ENCODE measurements around the gene PPP1R9A.

PPP1R9A gene

GRCh38 chr7:95264363-95264891 lies 357.0 kb downstream of the PPP1R9A start:
- DNase-seq (ENCODE audit: low spot score), result no peak

DNA sequence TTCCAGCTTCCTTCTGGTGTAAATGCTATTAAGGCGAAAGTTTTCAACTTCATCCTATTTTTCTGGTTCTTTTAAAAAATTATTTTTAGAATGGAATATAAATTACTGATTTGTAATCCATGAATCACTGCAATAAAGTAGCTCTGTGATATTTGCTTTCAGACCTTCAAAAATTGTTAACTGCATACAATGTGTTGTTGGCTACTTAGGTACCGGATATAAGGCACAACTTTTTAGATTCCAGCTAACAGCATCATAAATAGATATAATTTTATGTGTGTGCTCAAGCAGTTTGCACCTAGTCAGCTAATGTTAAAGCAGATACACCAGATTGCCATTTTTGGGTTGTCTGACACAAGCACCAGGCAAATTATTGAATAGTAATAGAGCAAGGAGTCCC lies 358.2 kb downstream of the PPP1R9A start:
- DNase-seq (ENCODE audit: low spot score), result no peak

DNA sequence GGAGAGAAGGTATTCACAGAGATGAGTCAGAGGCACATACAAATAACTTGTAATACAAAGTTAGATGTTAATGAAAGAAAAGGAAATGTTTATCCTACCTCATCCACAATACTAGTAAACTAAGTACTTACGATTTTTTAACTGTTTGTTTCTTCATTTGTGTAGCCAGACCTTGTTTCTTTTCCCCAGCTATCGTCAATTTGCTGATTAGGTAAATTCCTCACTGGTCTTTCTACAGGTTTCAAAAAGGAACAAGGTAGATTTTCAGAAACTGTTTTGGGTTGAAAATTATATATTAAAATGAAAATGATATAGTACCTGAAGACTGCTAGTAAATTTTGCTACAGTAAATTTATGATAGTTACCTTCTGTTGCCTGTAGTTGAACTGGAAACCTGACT lies 360.4 kb downstream of the PPP1R9A start:
- no peak for DNase-seq (ENCODE audit: low spot score)

GRCh38 chr7:95269640-95270039 lies 362.2 kb downstream of the PPP1R9A start:
- DNase-seq (ENCODE audit: low spot score), result no peak

DNA sequence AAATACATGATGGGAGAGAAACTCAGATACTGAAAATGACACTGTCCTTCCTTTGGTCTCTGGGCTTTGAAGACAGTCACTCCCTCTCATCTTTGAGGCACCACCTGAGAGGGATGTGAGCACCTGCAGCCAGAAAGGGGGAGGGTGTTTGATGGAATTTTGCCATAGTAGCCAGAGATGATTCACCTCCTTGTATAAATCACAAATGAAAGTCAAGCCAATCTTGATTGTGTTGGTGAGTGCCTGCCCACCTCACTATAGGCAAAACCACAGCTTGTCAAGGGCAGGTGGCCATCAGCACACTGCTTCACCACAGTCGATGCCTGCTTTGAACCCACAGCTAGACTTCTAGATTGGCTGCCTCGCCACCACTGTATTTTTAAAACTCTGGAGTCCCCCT lies 368.7 kb downstream of the PPP1R9A start:
- peak; percentile 76 for DNase-seq (ENCODE audit: low spot score)

- no peak for DNase-seq (ENCODE audit: low spot score)
These were observed 372.0 kb downstream of the PPP1R9A start for GRCh38 chr7:95279417-95279816.

DNA sequence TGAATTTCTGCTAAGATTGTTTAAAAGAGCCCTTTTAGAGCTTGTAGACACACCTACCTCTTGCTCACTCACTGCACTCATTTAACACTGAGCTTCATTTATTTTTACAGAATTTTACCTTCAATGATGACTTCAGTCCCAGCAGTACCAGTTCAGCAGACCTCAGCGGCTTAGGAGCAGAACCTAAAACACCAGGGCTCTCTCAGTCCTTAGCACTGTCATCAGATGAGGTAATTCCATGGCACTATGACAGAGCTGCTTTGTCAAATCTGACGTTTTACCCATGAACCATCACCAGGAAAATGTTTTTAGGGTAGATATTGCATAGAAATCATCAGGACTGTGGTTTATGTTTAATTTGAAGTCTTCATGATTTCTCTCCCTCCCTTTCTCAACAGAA lies 378.7 kb downstream of the PPP1R9A start:
- no peak for DNase-seq (ENCODE audit: low spot score)

- DNase-seq (ENCODE audit: low spot score), result no peak
These were observed 382.9 kb downstream of the PPP1R9A start for GRCh38 chr7:95290166-95290830.

DNA sequence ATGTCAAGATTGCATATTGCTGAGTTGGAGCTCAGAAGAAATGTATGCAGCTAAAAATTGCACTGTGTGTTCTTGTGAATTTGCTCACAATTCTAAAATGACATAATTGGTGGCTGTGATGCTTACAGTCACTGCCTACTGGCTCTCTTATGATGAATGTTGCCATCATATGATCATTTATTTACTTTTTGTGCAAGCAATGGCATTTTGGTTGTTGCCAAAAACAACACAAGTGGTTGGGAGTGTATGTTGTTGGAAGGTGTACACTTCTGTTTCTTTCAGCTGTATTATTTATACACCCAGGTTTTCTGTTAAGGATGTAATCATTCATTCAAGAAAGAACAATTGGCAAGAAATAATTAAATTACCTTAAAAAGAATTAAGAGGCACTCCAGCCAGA lies 388.0 kb downstream of the PPP1R9A start:
- DNase-seq (ENCODE audit: low spot score), result no peak

GRCh38 chr7:95296456-95296855 lies 389.1 kb downstream of the PPP1R9A start:
- DNase-seq (ENCODE audit: low spot score), result no peak

DNA sequence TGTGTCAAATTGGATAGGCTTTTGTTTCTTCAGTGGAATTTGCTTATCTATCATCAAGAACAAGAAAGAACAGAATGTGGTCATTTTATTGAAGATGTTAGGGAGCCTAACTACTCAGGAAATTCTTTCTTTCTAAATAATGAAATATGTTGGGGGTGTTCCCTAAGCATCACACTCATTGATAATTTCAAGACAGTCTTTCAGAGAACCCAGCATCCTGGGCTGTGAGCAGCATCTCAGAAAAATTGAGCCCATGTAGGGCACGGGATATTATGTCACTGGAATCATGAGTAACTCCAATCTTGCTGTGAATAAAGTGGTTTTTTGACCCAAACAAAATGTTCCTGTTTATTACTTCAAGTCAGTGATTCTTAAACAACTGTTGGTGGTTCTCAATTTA lies 389.6 kb downstream of the PPP1R9A start:
- DNase-seq (ENCODE audit: low spot score), result no peak

DNA sequence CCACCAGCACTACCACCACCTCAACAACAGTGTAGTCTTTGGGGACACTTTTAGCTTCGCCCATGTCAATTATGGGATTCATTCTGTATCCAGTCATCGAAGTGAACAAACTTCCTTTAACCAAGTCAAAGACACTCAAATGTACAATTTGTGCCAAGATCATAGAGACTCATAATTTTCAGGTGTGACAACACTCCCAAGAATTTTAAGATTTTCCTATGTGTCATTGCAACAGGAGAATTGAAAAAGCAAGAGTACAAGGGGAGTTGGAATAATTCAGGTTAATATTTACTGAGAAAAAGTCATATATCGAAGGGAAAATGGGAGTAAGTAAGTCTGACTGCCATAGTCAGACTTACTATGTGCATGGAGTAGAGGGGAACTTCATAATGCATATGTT lies 390.7 kb downstream of the PPP1R9A start:
- no peak for DNase-seq (ENCODE audit: low spot score)

DNA sequence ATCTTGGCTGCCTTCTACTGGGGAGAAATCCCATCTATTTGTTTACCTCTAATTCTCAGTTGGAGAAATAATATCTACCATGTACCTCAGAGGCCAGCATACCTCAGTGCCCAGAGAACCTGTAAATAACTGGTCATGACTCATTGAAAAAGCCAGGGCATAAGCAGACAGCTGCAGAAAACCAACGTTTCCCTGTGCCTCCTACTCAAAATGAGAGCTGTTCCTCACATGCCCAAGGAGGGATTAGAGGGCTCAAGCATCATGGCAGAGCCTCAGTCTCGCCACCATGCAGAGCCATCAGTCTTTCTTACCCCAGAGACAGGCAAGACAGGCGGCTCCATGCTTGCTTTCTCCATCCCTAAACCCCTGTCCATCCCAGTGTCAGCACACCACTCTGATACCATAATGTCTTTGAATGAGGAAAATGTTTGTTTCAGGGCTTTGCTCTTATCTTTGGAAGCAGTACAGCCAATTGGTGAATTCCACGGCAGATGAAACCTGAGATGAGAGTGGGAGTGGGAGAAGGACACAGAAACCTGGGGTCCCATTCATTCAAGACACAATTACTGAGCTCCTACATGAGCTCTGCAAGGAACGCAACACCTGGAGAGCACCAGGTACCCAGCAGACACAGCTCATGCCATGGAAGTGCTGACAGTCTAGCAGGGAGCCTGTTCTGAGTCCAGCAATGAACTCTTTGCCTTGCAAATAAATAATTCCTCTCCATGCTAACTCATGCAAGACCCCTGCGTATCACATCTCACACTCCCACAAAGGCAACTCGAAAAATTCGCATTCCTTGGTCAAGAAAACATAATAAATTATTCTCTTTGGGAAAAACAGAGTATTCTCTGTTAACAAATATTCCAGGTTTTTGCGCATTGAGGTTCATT lies 395.9 kb downstream of the PPP1R9A start:
- DNase-seq (ENCODE audit: low spot score), result peak; percentile 41

GRCh38 chr7:95304990-95305389 lies 397.6 kb downstream of the PPP1R9A start:
- DNase-seq (ENCODE audit: low spot score), result no peak

- no peak for DNase-seq (ENCODE audit: low spot score)
These were observed 402.6 kb downstream of the PPP1R9A start for GRCh38 chr7:95309951-95310350.

GRCh38 chr7:95311389-95311788 lies 404.0 kb downstream of the PPP1R9A start:
- DNase-seq (ENCODE audit: low spot score), result no peak

DNA sequence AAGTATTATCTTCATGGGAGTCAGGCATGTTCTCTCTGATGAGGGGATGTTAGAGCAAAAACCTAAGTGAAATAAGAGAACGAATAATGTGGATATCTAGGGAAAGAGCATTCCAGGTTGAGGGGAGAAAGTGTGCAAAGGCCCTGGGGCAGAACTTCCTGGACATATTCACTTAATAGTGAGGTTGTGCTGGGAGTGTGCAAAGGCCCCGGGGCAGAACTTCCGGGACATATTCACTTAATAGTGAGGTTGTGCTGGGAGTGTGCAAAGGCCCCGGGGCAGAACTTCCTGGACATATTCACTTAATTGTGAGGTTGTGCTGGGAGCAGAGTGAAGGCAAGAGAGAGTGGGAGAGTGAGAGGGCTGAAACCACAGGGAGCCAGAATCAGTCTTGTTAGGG lies 405.2 kb downstream of the PPP1R9A start:
- no peak for DNase-seq (ENCODE audit: low spot score)

DNA sequence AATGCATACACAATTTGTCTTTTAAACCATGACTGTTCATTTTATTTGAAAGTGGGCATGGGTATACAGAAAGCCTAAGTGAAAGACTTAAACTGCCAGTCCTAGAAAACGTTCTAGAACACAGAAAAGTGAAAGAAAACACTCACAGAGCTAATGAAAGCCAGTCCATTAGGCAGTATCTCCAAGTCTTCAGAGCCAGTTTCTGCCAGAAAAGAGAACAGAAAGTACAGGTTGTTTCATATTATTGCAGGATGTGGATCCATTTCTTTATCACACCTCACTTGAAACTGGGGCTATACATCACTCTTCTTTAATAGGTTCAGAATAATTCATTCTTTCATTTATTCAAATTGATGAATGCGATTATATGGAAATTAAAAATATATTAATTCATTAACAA lies 409.2 kb downstream of the PPP1R9A start:
- DNase-seq (ENCODE audit: low spot score), result no peak

- no peak for DNase-seq (ENCODE audit: low spot score)
These were observed 410.2 kb downstream of the PPP1R9A start for GRCh38 chr7:95317546-95317945.

- no peak for DNase-seq (ENCODE audit: low spot score)
These were observed 410.6 kb downstream of the PPP1R9A start for GRCh38 chr7:95317966-95318365.

DNA sequence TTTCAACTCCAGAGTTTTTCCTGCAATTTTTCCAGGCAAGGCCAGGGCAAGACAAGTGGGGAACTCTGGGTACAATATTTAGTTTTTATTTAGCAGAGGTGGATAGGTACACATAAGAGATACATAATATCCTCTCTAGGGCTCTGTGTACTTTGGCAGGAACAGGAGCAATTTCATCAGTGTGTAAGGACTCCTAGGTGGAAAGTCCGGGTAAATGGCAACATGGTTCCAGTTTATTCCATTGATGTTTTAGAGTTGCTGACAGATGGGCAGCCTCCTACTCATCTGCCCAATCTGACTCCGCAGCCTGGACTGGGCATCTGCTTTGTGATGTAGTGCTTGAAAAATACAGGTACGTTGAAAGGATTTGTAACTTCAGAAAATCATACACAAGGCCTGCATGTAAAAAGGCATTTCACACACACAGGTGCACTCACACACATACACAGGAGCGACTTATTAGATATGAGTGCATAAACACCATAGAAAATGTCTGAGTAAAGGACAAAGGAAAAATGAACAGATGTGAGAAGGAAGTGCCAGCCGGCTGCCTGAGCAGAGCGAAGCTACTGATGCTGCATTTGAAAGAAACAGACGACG lies 411.2 kb downstream of the PPP1R9A start:
- DNase-seq (ENCODE audit: low spot score), result no peak

DNA sequence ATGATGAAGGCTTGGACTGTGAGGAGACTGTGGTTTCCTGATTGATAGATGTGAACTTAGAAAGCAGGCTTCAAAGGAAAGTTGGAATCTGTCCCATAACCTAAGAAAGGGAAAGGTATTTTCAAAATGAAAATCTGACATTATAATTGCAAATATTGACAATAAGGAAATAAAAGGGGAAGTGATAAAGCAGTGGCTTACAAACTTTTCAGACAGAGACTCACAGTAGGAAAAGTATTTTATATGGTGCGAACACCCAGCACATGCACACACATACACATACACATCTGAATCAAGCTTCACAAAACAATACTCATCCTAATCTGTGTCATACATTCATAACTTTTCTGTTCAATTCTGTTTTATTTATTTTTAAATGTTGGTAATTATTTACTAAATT lies 412.2 kb downstream of the PPP1R9A start:
- DNase-seq (ENCODE audit: low spot score), result no peak

DNA sequence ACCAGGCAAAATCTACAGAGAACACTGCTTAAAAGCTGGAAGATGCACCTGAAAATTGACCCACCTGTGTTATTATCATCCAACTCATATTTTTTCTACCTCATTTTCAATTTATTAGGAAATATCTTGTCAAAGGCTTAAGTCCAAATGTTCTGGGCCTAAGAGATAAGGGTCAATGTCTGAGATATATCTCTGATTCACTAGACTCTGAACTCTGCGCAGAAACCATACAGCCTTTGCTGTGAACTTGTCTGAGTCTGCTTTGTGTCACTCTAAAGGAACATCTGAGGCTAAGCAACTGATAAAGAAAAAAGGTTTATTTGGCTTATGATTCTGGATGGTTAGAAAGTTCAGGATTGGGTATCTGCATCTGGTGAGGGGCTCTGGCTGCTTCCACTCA lies 413.3 kb downstream of the PPP1R9A start:
- no peak for DNase-seq (ENCODE audit: low spot score)

Data from SW480 (cell line).